Measurements from ENCODE around the gene GPR137. TPM values are rescaled to one million over a fixed set of nuclear protein-coding genes. Genes with fewer than 3 reads are reported as not detected.
A peak's percentile ranks its signal among the peaks of the same experiment; 100 is the strongest.

Gene GPR137
- total RNA-seq, 4 donors from 2014 or later: 12.5 to 25.7 (median 20.0) TPM

DNA sequence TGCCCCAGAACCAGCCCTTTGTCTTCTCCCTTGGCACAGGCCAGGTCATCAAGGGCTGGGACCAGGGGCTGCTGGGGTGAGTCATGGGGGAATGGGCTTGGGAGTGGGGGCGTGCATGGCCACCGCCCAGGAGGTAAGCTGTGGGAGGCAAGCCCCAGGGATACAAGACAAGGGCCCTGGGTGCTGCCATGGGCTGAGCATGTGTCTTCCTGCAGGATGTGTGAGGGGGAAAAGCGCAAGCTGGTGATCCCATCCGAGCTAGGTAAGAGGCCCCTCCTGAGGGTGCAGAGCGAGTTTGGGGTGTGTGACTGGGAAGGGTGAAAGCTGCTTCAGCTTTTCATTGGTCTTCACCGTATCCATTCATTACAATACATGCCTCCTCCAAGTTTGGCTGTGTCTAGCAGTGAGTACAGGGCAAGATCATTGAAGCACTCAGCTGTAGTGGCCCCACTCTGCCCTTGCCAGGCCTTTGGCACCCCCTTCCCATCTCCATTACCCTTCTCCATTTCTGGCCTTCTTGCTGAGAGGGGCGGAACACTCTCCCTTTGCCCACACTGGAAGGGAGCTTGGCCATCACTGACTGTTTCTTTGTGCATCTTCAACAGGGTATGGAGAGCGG, 42.3 kb upstream of the GPR137 start:
- TF ChIP-seq POLR2A (IDR thresholded peaks at IDR 0.05) (no peak), EP300 (IDR thresholded peaks at IDR 0.05) (no peak)
- TF ChIP-seq, protein P1, sequence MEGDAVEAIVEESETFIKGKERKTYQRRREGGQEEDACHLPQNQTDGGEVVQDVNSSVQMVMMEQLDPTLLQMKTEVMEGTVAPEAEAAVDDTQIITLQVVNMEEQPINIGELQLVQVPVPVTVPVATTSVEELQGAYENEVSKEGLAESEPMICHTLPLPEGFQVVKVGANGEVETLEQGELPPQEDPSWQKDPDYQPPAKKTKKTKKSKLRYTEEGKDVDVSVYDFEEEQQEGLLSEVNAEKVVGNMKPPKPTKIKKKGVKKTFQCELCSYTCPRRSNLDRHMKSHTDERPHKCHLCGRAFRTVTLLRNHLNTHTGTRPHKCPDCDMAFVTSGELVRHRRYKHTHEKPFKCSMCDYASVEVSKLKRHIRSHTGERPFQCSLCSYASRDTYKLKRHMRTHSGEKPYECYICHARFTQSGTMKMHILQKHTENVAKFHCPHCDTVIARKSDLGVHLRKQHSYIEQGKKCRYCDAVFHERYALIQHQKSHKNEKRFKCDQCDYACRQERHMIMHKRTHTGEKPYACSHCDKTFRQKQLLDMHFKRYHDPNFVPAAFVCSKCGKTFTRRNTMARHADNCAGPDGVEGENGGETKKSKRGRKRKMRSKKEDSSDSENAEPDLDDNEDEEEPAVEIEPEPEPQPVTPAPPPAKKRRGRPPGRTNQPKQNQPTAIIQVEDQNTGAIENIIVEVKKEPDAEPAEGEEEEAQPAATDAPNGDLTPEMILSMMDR (IDR thresholded peaks at IDR 0.05): no peak
- peaks cover 0 to 66% (median 34%) of the 10 kb centered on the region in 4 donors for H3K4me1 ChIP-seq
- no peaks in the 10 kb centered on the region for H3K9me3 ChIP-seq
- WGBS, 2 donors: 76 to 81% methylated on average over 8 of the region's 8 CpGs
- H3K27ac ChIP-seq: peak overlapping the region in 1 of 4 donors; percentile 100
- no peaks in the 10 kb centered on the region for H3K27me3 ChIP-seq
- DNase-seq (ENCODE audit: low spot score in 2 of 2): no peak
- no peak overlapping the region for H3K4me3 ChIP-seq
- H3K36me3 ChIP-seq: peaks cover 0 to 28% (median 3%) of the 10 kb centered on the region in 3 donors

DNA sequence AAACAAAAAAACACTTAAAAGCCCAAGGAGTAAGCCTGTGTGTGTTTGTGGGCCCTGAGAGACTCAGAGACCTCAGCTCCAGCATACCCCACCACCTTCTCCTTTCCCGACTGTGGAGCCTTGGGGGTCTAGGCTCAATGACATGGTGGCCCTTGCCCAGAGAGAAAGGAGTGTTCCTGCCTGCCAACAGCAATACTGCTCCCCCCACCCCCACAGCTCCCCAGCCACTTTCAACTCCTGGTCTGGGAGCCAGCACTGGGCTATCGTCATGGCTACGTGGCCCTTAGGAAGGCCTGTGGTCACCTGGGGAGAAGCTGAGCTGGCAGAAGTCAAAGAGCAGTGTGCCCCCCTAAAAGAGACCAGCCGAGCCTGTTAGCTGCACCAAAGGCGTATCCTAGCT, 41.5 kb upstream of the GPR137 start:
- H3K27ac ChIP-seq: peak overlapping the region in 1 of 4 donors; percentile 16
- 33 to 43% methylated on average over 5 of the region's 5 CpGs for WGBS, 2 donors

DNA sequence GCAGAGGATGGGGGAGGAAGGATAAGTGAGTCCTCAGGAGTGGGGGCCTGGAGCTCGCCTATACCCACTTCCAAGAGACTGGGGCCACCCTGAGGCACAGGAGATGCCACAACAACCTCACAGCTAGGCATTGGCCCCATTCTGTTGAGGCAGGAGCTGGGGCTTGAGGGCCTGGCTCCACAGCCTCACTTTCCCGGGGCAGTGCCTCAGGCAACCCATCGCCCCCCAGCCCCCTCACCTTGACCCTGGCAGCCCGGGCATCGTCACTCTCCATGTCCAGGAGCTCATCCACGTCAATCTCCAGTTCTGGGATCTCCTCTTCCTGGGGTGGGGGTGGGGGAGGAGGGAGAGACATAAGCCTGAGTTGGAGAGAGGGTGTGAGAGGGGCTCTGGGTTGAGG, 40.7 kb upstream of the GPR137 start:
- 0 to 15% methylated on average over 1 to 6 of the region's 6 CpGs for WGBS, 2 donors
- H3K27me3 ChIP-seq: no peaks in the 10 kb centered on the region
- peak overlapping the region in 3 of 4 donors; percentile 83 to 92 (median 84) for H3K27ac ChIP-seq
- DNase-seq (ENCODE audit: low spot score in 2 of 2): no peak
- peaks cover 0 to 77% (median 31%) of the 10 kb centered on the region in 4 donors for H3K4me1 ChIP-seq
- H3K9me3 ChIP-seq: no peaks in the 10 kb centered on the region
- H3K4me3 ChIP-seq: peak overlapping the region; percentile 44 to 80 (median 70)
- no peak for TF ChIP-seq EP300 (IDR thresholded peaks at IDR 0.05)
- TF ChIP-seq, protein P1 (IDR thresholded peaks at IDR 0.05): no peak
- TF ChIP-seq POLR2A (IDR thresholded peaks at IDR 0.05): no peak
- peaks cover 0 to 18% (median 0%) of the 10 kb centered on the region in 3 donors for H3K36me3 ChIP-seq

More for the DNA sequence above, 41.5 kb upstream of the GPR137 start:
- Histone ChIP-seq H3K36me3 (peaks cover 0 to 20% (median 0%) of the 10 kb centered on the region in 3 donors), H3K4me3 (no peak overlapping the region), H3K9me3 (no peaks in the 10 kb centered on the region), H3K4me1 (peaks cover 0 to 73% (median 32%) of the 10 kb centered on the region in 4 donors), H3K27me3 (no peaks in the 10 kb centered on the region)
- no peak for DNase-seq (ENCODE audit: low spot score in 2 of 2)
- TF ChIP-seq POLR2A (IDR thresholded peaks at IDR 0.05) (no peak), EP300 (IDR thresholded peaks at IDR 0.05) (no peak)
- TF ChIP-seq, protein P1 (IDR thresholded peaks at IDR 0.05): no peak

DNA sequence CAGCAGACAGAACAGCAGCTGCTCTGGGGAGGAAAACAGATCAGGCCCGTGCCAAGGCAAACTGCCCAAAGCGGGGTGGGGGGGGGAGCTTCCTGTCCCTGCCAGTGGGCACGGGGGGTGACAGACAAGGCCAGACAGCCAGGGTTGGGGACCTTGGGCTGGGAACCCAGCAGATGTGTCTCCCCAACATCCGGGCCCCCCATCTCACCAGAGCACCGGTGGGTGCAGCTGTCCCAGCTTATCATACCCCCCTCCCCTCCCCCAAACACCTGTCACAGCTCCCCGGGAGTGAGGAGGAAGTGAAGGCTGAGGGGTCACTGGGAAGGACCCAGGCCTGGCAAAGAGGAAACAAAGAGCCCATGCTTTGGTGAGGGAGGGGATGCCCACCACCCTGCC, 40.2 kb upstream of the GPR137 start:
- Histone ChIP-seq H3K27me3 (no peaks in the 10 kb centered on the region), H3K4me3 (peak overlapping the region; percentile 44 to 80 (median 70)), H3K27ac (peak overlapping the region; percentile 46 to 92 (median 84)), H3K36me3 (peaks cover 0 to 18% (median 0%) of the 10 kb centered on the region in 3 donors), H3K9me3 (no peaks in the 10 kb centered on the region), H3K4me1 (peaks cover 0 to 76% (median 27%) of the 10 kb centered on the region in 4 donors)
- DNase-seq (ENCODE audit: low spot score in 2 of 2): no peak
- TF ChIP-seq EP300 (IDR thresholded peaks at IDR 0.05) (no peak), POLR2A (IDR thresholded peaks at IDR 0.05) (no peak)
- TF ChIP-seq, protein P1 (IDR thresholded peaks at IDR 0.05): no peak
- WGBS, 2 donors: 0 to 2% methylated on average over 3 to 6 of the region's 6 CpGs

Measured in tibial nerve (tissue), 4 donors.